K562 (cell line): ENCODE data around the gene WDR18. TPM values are rescaled to one million over a fixed set of nuclear protein-coding genes. Genes with fewer than 3 reads are reported as not detected.

ENCODE experiments used
- BDP1 ChIP-seq: IDR thresholded peaks from 3 replicates; pipeline ENCODE4 v1.6.1; 2011; ENCODE audit not compliant: insufficient read length, insufficient read depth
- FOS ChIP-seq: IDR thresholded peaks from 3 replicates; pipeline ENCODE4 v1.6.1; 2011; ENCODE audit not compliant: insufficient read length; ENCODE audit errors: extremely low read depth
- ZBTB40 ChIP-seq, 2 experiments: fragments of 450-650 bp in 1 of 2; sonication (generic) in 1 of 2; formaldehyde crosslinking in 1 of 2; IDR thresholded peaks; 2 replicates each; pipeline versions ENCODE4 v1.7.1 to v1.9.0; 2016 to 2022; ENCODE audit warnings: inconsistent platforms in 1 of 2, mild to moderate bottlenecking in 1 of 2, missing genetic modification reagents in 1 of 2
- ZNF695 ChIP-seq: fragments of 450-650 bp; formaldehyde crosslinking; IDR thresholded peaks from 2 replicates; pipeline ENCODE4 v1.4.0; 2020; ENCODE audit warnings: mild to moderate bottlenecking, moderate library complexity
- ZNF766 ChIP-seq: fragments of 200-800 bp; sonication (Bioruptor generic); conservative IDR thresholded peaks from 2 replicates; pipeline ENCODE4 v1.6.1; 2016; ENCODE audit warnings: missing genetic modification characterization, missing compliant biosample characterization
- polyA plus RNA-seq, 8 experiments: library from polyadenylated mRNA; depleted of rRNA in 4 of 8; stranded (reverse) in 5 of 8; unstranded in 3 of 8; fragments of >200 nt; fragmentation: Nextera tagmentation in 2 of 8; fragmentation: Illumina TruSeq in 1 of 8; extraction: Ambion mirVana in 2 of 8; extraction: Trizol in 1 of 8; gene quantifications; 2 replicates each; pipeline versions ENCODE4 v1.2.1 to v1.2.3, GENCODE V29; 2011 to 2014; ENCODE audit warnings: inconsistent platforms in 1 of 8, missing spikeins in 1 of 8
- total RNA-seq, 7 experiments: library from RNA; depleted of rRNA in 6 of 7; stranded (reverse); fragments of >200 nt in 6 of 7; fragmentation: Illumina TruSeq in 2 of 7; extraction: Trizol in 2 of 7; gene quantifications; 2 replicates each; pipeline versions ENCODE4 v1.2.1 to v1.2.3, GENCODE V29; 2011 to 2021; ENCODE audit warnings: low replicate concordance in 1 of 7
- TF ChIP-seq, protein P1 (sequence below), 2 experiments: fragments of 450-650 bp; IDR thresholded peaks; 2 replicates each; pipeline ENCODE4 v1.6.1; 2016; ENCODE audit warnings: mild to moderate bottlenecking in 2 of 2, borderline replicate concordance in 1 of 2, low read depth in 1 of 2, moderate library complexity in 1 of 2

WDR18 gene
- total and polyA plus RNA-seq, 9 of the 15 experiments (the other 6 are each of a cell fraction or from before 2014, with no cell fraction given): 0.65 to 181 (median 30.1) TPM

DNA sequence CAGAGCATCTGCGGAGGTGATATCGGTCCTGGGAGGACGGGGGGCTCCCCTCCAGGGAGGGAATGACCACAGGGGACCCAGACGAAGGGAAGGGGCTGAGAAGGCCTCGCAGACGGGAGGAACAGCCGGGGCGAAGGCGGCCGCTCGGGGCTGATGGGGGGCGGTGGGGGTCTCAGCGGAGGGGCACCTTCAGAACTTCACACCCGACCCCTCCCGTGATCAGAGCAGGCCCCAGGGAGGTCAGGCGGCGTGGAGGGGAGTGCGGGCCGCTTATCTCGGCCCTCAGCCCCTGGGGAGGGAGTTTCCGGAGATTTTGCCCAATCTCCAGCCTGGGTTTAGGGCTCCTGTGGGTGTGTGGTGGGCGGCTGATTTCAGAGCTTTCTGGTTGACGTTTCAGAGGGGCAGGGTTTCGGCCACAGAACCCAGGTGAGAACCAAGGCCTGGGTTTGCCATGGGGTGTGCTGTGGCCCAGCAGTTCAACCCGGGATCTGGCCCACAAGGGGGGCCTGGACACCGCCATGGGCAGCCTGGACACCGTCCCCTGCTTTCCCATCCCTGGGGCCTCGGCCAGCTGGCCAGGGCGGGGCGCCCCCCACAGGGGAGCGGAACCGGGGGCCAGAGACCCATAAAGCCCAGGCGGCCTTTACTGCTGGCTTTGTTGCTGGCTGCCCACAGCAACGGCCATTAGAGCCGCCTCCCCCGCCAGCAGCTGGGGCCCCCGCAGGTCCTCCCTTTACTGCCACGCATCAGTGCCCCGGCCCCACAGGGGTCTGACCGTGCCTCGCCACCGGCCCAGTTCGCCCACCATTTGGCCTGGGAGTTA lies 29.3 kb upstream of the WDR18 start (continued):
- peak; percentile 38; the same call in 1 of the 2 replicates for TF ChIP-seq ZBTB40 (IDR thresholded peaks at IDR 0.05)
- no peak for TF ChIP-seq ZBTB40 (CRISPR knock-in tag; IDR thresholded peaks at IDR 0.05)
- TF ChIP-seq ZNF766 (CRISPR knock-in tag): 0 out of 2 replicates have a peak, but pooled peaks have one; percentile 49
- TF ChIP-seq BDP1: no peak
- no peak for TF ChIP-seq FOS
- TF ChIP-seq ZNF695 (CRISPR knock-in tag): no peak
- TF ChIP-seq, protein P1, sequence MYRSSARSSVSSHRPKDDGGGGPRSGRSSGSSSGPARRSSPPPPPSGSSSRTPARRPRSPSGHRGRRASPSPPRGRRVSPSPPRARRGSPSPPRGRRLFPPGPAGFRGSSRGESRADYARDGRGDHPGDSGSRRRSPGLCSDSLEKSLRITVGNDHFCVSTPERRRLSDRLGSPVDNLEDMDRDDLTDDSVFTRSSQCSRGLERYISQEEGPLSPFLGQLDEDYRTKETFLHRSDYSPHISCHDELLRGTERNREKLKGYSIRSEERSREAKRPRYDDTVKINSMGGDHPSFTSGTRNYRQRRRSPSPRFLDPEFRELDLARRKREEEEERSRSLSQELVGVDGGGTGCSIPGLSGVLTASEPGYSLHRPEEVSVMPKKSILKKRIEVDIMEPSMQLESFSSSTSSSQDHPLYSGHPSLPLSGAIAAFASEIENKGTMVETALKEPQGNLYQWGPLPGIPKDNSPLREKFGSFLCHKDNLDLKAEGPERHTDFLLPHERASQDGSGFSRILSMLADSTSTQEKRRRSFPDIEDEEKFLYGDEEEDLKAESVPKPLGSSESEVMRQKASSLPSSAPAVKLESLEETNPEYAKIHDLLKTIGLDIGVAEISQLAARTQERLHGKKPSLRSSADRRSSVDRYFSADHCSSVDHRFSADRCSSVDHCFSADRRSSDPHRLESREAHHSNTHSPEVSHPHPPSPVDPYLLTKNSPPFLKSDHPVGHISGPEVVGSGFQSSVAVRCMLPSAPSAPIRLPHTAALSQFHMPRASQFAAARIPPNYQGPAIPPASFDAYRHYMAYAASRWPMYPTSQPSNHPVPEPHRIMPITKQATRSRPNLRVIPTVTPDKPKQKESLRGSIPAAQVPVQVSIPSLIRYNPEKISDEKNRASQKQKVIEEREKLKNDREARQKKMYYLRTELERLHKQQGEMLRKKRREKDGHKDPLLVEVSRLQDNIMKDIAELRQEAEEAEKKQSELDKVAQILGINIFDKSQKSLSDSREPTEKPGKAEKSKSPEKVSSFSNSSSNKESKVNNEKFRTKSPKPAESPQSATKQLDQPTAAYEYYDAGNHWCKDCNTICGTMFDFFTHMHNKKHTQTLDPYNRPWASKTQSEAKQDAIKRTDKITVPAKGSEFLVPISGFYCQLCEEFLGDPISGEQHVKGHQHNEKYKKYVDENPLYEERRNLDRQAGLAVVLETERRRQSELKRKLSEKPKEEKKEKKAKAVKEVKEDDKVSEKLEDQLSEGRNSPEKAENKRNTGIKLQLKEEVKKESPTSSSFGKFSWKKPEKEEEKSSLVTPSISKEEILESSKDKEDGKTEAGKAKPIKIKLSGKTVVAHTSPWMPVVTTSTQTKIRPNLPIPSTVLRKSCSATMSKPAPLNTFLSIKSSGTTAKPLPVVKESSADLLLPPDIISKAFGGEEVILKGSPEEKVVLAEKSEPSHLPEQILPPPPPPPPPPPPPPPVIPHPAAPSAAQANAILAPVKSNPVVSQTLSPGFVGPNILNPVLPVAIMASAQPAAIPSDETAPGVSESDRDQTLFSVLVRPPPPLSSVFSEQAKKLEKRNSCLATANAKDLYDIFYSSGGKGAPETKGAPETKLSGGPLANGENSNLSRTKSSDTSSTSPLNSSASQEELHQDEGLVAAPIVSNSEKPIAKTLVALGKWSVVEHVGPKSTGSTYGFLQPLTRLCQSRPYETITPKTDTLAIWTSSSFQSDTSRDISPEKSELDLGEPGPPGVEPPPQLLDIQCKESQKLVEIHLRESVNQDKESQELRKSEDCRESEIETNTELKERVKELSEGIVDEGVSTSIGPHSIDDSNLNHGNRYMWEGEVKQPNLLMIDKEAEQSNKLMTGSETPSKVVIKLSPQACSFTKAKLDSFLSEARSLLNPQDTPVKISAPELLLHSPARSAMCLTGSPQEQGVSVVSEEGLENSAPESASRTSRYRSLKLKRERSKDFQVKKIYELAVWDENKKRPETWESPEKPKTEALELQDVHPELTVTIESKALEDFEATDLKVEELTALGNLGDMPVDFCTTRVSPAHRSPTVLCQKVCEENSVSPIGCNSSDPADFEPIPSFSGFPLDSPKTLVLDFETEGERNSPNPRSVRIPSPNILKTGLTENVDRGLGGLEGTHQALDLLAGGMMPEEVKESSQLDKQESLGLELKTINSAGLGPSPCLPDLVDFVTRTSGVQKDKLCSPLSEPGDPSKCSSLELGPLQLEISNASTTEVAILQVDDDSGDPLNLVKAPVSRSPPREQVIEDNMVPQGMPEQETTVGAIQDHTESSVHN (IDR thresholded peaks at IDR 0.05; ENCODE audit: borderline replicate concordance in 1 of 2, low read depth in 1 of 2): no peak
